Measurements from ENCODE around the gene CNOT4. TPM values are rescaled to one million over a fixed set of nuclear protein-coding genes. Genes with fewer than 3 reads are reported as not detected.
A peak's percentile ranks its signal among the peaks of the same experiment; 100 is the strongest.

The CNOT4 gene
- total and polyA plus RNA-seq, 12 donors = 8.7 to 28.1 (median 16.8) TPM

DNA sequence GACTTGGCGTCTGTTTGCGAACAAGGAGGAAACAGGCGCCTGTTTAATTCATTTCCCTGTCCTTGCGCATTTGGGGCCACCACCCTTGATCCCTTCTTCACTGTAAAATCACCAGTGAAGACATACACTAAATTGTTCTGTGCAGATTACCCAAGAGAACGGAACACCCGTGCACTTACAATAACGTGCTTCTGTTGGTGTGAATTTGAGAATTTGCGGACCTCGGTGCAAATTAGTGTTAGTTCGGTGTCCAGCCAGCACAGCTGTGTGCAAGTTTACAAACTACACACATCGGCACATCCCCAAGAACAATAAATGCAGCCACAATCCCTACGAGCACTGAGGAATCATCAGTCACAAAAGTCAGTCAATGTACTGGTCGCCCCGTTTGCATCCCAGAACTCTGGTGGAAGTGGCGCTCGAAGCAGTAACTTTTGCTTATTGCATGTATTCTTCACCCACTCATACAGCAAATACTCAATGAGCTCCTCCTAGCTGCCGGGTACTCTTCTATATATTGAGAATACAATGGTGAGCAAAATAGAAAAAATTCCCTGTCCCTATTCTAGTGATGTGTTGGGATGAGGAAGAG lies 786 bp upstream of the CNOT4 start:
- 0 to 4% (median 2%) methylated on average over 12 to 17 of the region's 17 CpGs for WGBS, 4 donors
- TF ChIP-seq POLR2A (IDR thresholded peaks at IDR 0.05) = no peak
- peak in 1 of 6 experiments; percentile 11 for TF ChIP-seq CTCF (IDR thresholded peaks at IDR 0.05)

DNA sequence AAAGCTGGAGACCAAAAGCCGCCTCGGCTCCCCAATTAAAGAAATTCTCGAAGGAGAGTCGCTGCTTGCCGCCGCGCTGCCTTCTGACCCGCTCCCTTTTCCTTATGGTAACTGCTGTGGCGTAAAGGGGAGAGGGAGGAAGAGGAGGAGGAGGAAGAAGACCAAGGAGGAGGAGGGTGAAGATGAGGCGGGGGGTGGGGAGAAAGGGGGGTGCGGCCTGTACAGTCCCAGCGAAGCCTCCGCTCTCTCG lies 388 bp downstream of the CNOT4 start:
- Histone ChIP-seq H3K9me3 (replicated peaks in 1 of 3) (no peaks in the 10 kb centered on the region), H3K27me3 (no peaks in the 10 kb centered on the region), H3K36me3 (replicated peaks in 1 of 2) (no peaks in the 10 kb centered on the region), H3K27ac (peak overlapping the region; percentile 80 to 94 (median 93)), H3K4me1 (replicated peaks in 1 of 2) (peaks cover 12 to 35% of the 10 kb centered on the region in 2 donors), H3K4me3 (peak overlapping the region; percentile 9 to 97 (median 74))
- TF ChIP-seq POLR2A (IDR thresholded peaks at IDR 0.05) (no peak), CTCF (IDR thresholded peaks at IDR 0.05) (no peak)
- intact Hi-C loops (cut with DNase I) = no loop called here
- no peak for DNase-seq
- 0 to 1% (median 1%) methylated on average over 9 to 14 of the region's 14 CpGs for WGBS, 4 donors

More for the DNA sequence above, 786 bp upstream of the CNOT4 start:
- peak overlapping the region; percentile 9 to 97 (median 74) for H3K4me3 ChIP-seq
- no peaks in the 10 kb centered on the region for H3K36me3 ChIP-seq (replicated peaks in 1 of 2)
- peaks cover 12 to 35% of the 10 kb centered on the region in 2 donors for H3K4me1 ChIP-seq (replicated peaks in 1 of 2)
- H3K27ac ChIP-seq = no peak overlapping the region
- DNase-seq = peak in 2 of 7 donors; percentile 22 to 27
- no peaks in the 10 kb centered on the region for H3K9me3 ChIP-seq (replicated peaks in 1 of 3)
- no peaks in the 10 kb centered on the region for H3K27me3 ChIP-seq
- intact Hi-C loops (cut with DNase I) = no loop called here

GRCh38 chr7:135508883-135509588 lies 866 bp downstream of the CNOT4 start:
- intact Hi-C loops (cut with DNase I) = no loop called here
- WGBS, 4 donors = 1% methylated on average over 17 of the region's 17 CpGs
- H3K36me3 ChIP-seq (replicated peaks in 1 of 2) = no peaks in the 10 kb centered on the region
- peak in 5 of 7 donors; percentile 19 to 57 (median 28) for DNase-seq
- H3K9me3 ChIP-seq (replicated peaks in 1 of 3) = no peaks in the 10 kb centered on the region
- TF ChIP-seq CTCF (IDR thresholded peaks at IDR 0.05) (no peak), POLR2A (IDR thresholded peaks at IDR 0.05) (no peak)
- H3K4me3 ChIP-seq = peak overlapping the region; percentile 9 to 97 (median 74)
- peaks cover 12 to 35% of the 10 kb centered on the region in 2 donors for H3K4me1 ChIP-seq (replicated peaks in 1 of 2)
- peak overlapping the region; percentile 80 to 94 (median 93) for H3K27ac ChIP-seq
- H3K27me3 ChIP-seq = no peaks in the 10 kb centered on the region

DNA sequence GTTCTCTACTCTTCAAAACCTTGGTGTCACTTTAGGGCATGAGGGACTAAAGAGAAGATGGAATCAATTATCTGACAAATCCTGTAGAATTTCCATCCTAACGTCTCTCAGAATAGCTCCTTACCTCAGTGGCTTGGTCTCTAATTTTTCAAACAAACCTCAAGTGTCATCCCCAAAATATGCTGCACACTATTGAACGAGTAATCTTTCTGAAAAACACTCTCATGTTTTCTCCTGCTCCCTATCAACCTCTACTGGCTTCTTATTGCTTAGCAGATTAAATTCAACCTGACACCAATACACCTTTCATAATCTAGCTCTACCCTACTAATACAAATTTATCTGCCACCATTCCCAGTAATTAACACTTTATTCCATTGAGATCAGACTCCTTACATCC lies 8.5 kb downstream of the CNOT4 start:
- Histone ChIP-seq H3K27me3 (no peaks in the 10 kb centered on the region), H3K4me3 (no peak overlapping the region), H3K36me3 (replicated peaks in 1 of 2) (no peaks in the 10 kb centered on the region), H3K4me1 (replicated peaks in 1 of 2) (peaks cover 16 to 54% of the 10 kb centered on the region in 2 donors), H3K27ac (no peak overlapping the region), H3K9me3 (replicated peaks in 1 of 3) (no peaks in the 10 kb centered on the region)
- intact Hi-C loops (cut with DNase I) = no loop called here
- no peak for TF ChIP-seq CTCF (IDR thresholded peaks at IDR 0.05)
- no peak for TF ChIP-seq POLR2A (IDR thresholded peaks at IDR 0.05)
- no peak for DNase-seq
- WGBS, 4 donors = 79 to 92% (median 86%) methylated on average over 2 of the region's 2 CpGs

Data from adrenal gland (tissue), 12 donors.